Testis (tissue), 2 donors: ENCODE measurements around the gene NME7.
"Not testable (repeated sequence)": the region's sequence is repeated elsewhere in the genome, so short reads cannot be mapped to it uniquely, and the experiment has no call there.

ENCODE experiments used
- CTCF ChIP-seq, 3 experiments: fragments of 450-650 bp in 2 of 3; fragments of 200-600 bp in 1 of 3; sonication (generic) in 1 of 3; IDR thresholded peaks; one replicate each; pipeline ENCODE4 v1.5.1; 2016 to 2019; ENCODE audit warnings: antibody characterized with exemption in 3 of 3, mild to moderate bottlenecking in 2 of 3, moderate library complexity in 1 of 3
- POLR2A ChIP-seq: fragments of 450-650 bp; IDR thresholded peaks from one replicate; pipeline ENCODE4 v1.6.1; 2017; ENCODE audit warnings: antibody characterized with exemption, mild to moderate bottlenecking, moderate library complexity

- not testable (repeated sequence) for TF ChIP-seq CTCF (IDR thresholded peaks at IDR 0.05); POLR2A
These were observed 25.5 kb downstream of the NME7 start for GRCh38 chr1:169342096-169342495.
